H1 (cell line): Measurements from ENCODE around the gene FBXO21. TPM values are rescaled to one million over a fixed set of nuclear protein-coding genes. Genes with fewer than 3 reads are reported as not detected.

Experiments used
- CTCF ChIA-PET: fragments of 300-600 bp; sonication (Branson Sonifier 250); formaldehyde crosslinking; loops from one replicate; lab custom pipeline; 2021; ENCODE audit not compliant: partially characterized antibody; lab: Charles Lee
- POLR2A ChIA-PET: fragments of 300-600 bp; sonication (Branson Sonifier 250); formaldehyde crosslinking; loops from one replicate; lab custom pipeline; 2021; ENCODE audit warnings: inconsistent platforms; ENCODE audit not compliant: partially characterized antibody; lab: Charles Lee
- DNase-seq, 2 experiments: peaks; one replicate each; pipeline versions ENCODE4 v3.0.0 to v3.0.0-alpha.2; 2010 to 2022; ENCODE audit warnings: low spot score in 2 of 2, low read depth in 1 of 2, mixed read lengths in 1 of 2
- FAIRE-seq: peaks from 2 replicates; lab custom pipeline; 2011; peaks lifted over from hg19 to GRCh38; lab: Jason Lieb, UNC
- H2AFZ ChIP-seq: 2 replicates; pipeline ENCODE4 v1.8.1; 2012; ENCODE audit warnings: low read length, inconsistent platforms
- H2AK5ac ChIP-seq: 2 replicates; pipeline ENCODE4 v1.6.1; 2013; ENCODE audit warnings: low read depth, low read length
- H2BK120ac ChIP-seq: replicated peaks from 2 replicates; pipeline ENCODE3; 2013; ENCODE audit warnings: low read depth, low read length, inconsistent platforms
- H2BK12ac ChIP-seq: 2 replicates; pipeline ENCODE4 v1.6.1; 2013; ENCODE audit warnings: low read depth, low read length
- H2BK15ac ChIP-seq: 2 replicates; pipeline ENCODE4 v1.6.1; 2013; ENCODE audit warnings: low read length
- H2BK20ac ChIP-seq: 2 replicates; pipeline ENCODE4 v1.6.1; 2013; ENCODE audit warnings: low read length
- H2BK5ac ChIP-seq: 2 replicates; pipeline ENCODE4 v1.6.1; 2013; ENCODE audit warnings: low read depth, low read length
- H3K14ac ChIP-seq: 2 replicates; pipeline ENCODE4 v1.6.1; 2013; ENCODE audit warnings: inconsistent platforms; ENCODE audit not compliant: insufficient read length
- H3K18ac ChIP-seq: 2 replicates; pipeline ENCODE4 v1.6.1; 2013; ENCODE audit warnings: low read length; ENCODE audit errors: extremely low read depth
- H3K23ac ChIP-seq: 2 replicates; pipeline ENCODE4 v1.6.1; 2013; ENCODE audit warnings: inconsistent platforms; ENCODE audit not compliant: insufficient read length
- H3K23me2 ChIP-seq: 2 replicates; pipeline ENCODE4 v1.6.1; 2013; ENCODE audit warnings: low read depth, low read length
- H3K27ac ChIP-seq: 2 replicates; pipeline ENCODE4 v1.6.1; 2011; ENCODE audit warnings: low read depth, low read length, inconsistent platforms
- H3K27me3 ChIP-seq, 4 experiments: replicated peaks in 1 of 4; 1 replicate in 1 of 4; 2 replicates in 3 of 4; pipeline versions ENCODE4 v1.6.1 to v1.8.1; 2011 to 2013; ENCODE audit warnings: low read length in 3 of 4, mild to moderate bottlenecking in 3 of 4, inconsistent platforms in 2 of 4, mixed read lengths in 2 of 4, moderate library complexity in 1 of 4; ENCODE audit not compliant: control insufficient read depth in 3 of 4, insufficient read depth in 3 of 4; ENCODE audit errors: extremely low read depth in 1 of 4
- H3K36me3 ChIP-seq, 4 experiments: 2 replicates each; pipeline versions ENCODE4 v1.6.1 to v1.8.1; 2011 to 2013; ENCODE audit warnings: mild to moderate bottlenecking in 4 of 4, low read length in 3 of 4, moderate library complexity in 2 of 4, control low read depth in 1 of 4, inconsistent platforms in 1 of 4; ENCODE audit not compliant: insufficient read depth in 4 of 4, control insufficient read depth in 2 of 4
- H3K4ac ChIP-seq: replicated peaks from 2 replicates; pipeline ENCODE3; 2013; ENCODE audit warnings: low read length, low read depth, mixed read lengths, inconsistent platforms; ENCODE audit not compliant: insufficient read length
- H3K4me1 ChIP-seq, 4 experiments: replicated peaks in 1 of 4; 1 replicate in 1 of 4; 2 replicates in 3 of 4; pipeline versions ENCODE4 v1.6.1 to v1.8.1; 2011 to 2013; ENCODE audit warnings: low read length in 3 of 4, inconsistent platforms in 2 of 4, mixed read lengths in 1 of 4; ENCODE audit not compliant: insufficient read depth in 4 of 4, control insufficient read depth in 3 of 4
- H3K4me2 ChIP-seq, 2 experiments: 2 replicates each; pipeline versions ENCODE4 v1.6.1 to v1.8.1; 2011 to 2013; ENCODE audit warnings: low read depth in 2 of 2, low read length in 2 of 2, control low read depth in 1 of 2, inconsistent platforms in 1 of 2, mild to moderate bottlenecking in 1 of 2; ENCODE audit not compliant: insufficient read depth in 1 of 2
- H3K4me3 ChIP-seq, 4 experiments: fragments of 200-600, 300-600 bp in 1 of 4; sonication (generic), shearing (Covaris generic), sonication (Bioruptor Twin) in 1 of 4; 2 replicates each; pipeline versions ENCODE4 v1.5.1 to v1.8.1; 2011 to 2016; ENCODE audit warnings: low read length in 4 of 4, low read depth in 3 of 4, control low read depth in 2 of 4, inconsistent platforms in 2 of 4, mild to moderate bottlenecking in 2 of 4, mixed read lengths in 1 of 4, moderate library complexity in 1 of 4; ENCODE audit not compliant: insufficient read depth in 2 of 4; ENCODE audit errors: extremely low read depth in 1 of 4
- H3K56ac ChIP-seq: replicated peaks from 2 replicates; pipeline ENCODE3; 2013; ENCODE audit warnings: low read depth, mild to moderate bottlenecking, mixed read lengths, low read length, inconsistent platforms; ENCODE audit not compliant: insufficient read length
- H3K79me1 ChIP-seq: 2 replicates; pipeline ENCODE4 v1.6.1; 2013; ENCODE audit warnings: low read depth, low read length, control low read depth
- H3K79me2 ChIP-seq, 2 experiments: 2 replicates each; pipeline versions ENCODE4 v1.6.1 to v1.8.1; 2012 to 2013; ENCODE audit warnings: low read length in 2 of 2, mild to moderate bottlenecking in 2 of 2, inconsistent platforms in 1 of 2; ENCODE audit not compliant: insufficient read depth in 2 of 2, control insufficient read depth in 1 of 2
- H3K9ac ChIP-seq, 4 experiments: replicated peaks in 1 of 4; 1 replicate in 1 of 4; 2 replicates in 3 of 4; pipeline versions ENCODE4 v1.6.1 to v1.8.1; 2011 to 2013; ENCODE audit warnings: low read depth in 3 of 4, low read length in 3 of 4, control low read depth in 2 of 4, mild to moderate bottlenecking in 2 of 4, moderate library complexity in 2 of 4, inconsistent platforms in 1 of 4; ENCODE audit errors: extremely low read depth in 1 of 4
- H3K9me3 ChIP-seq, 2 experiments: 2 replicates each; pipeline versions ENCODE4 v1.6.1 to v1.8.1; 2012 to 2013; ENCODE audit warnings: mild to moderate bottlenecking in 2 of 2, moderate library complexity in 2 of 2, control low read depth in 1 of 2, inconsistent platforms in 1 of 2, low read depth in 1 of 2, low read length in 1 of 2, mixed read lengths in 1 of 2; ENCODE audit not compliant: insufficient read depth in 2 of 2
- H4K20me1 ChIP-seq, 2 experiments: replicated peaks in 1 of 2; 2 replicates each; pipeline versions ENCODE3 to v1.8.1; 2011 to 2013; ENCODE audit warnings: inconsistent platforms in 2 of 2, low read length in 2 of 2, mild to moderate bottlenecking in 1 of 2; ENCODE audit not compliant: insufficient read depth in 2 of 2, control insufficient read depth in 1 of 2
- H4K5ac ChIP-seq: 2 replicates; pipeline ENCODE4 v1.6.1; 2013; ENCODE audit warnings: low read length, low read depth, mixed read lengths, inconsistent platforms; ENCODE audit not compliant: insufficient read length
- H4K8ac ChIP-seq: 2 replicates; pipeline ENCODE4 v1.8.0; 2013; ENCODE audit warnings: mild to moderate bottlenecking, moderate library complexity, low read length, inconsistent platforms; ENCODE audit not compliant: insufficient read depth; ENCODE audit errors: extremely low read depth
- H4K91ac ChIP-seq: replicated peaks from 2 replicates; pipeline ENCODE3; 2013; ENCODE audit warnings: low read length, mixed read lengths, inconsistent platforms; ENCODE audit not compliant: insufficient read length
- CBX8 ChIP-seq: fragments of 300-800, 300-1000 bp; sonication (generic); IDR thresholded peaks from 2 replicates; pipeline ENCODE4 v1.7.1; 2016; ENCODE audit warnings: low read depth, low read length, borderline replicate concordance
- CREB1 ChIP-seq: IDR thresholded peaks from 2 replicates; pipeline ENCODE4 v1.6.1; 2012; ENCODE audit warnings: inconsistent platforms
- E2F6 ChIP-seq: IDR thresholded peaks from 2 replicates; pipeline ENCODE4 v1.6.1; 2012; ENCODE audit warnings: inconsistent platforms
- EP300 ChIP-seq, 2 experiments: IDR thresholded peaks; 1 replicate in 1 of 2; 2 replicates in 1 of 2; pipeline ENCODE4 v1.6.1; 2011 to 2012; ENCODE audit warnings: low read depth in 2 of 2, low read length in 2 of 2, mild to moderate bottlenecking in 2 of 2, borderline replicate concordance in 1 of 2, inconsistent platforms in 1 of 2, moderate library complexity in 1 of 2
- KDM1A ChIP-seq: fragments of 200-600, 300-600 bp; sonication (generic); IDR thresholded peaks from 2 replicates; pipeline ENCODE4 v1.7.1; 2016; ENCODE audit warnings: mild to moderate bottlenecking, low read length, borderline replicate concordance
- KDM5A ChIP-seq: fragments of 200-600 bp; IDR thresholded peaks from 2 replicates; pipeline ENCODE4 v1.7.1; 2012; ENCODE audit warnings: mild to moderate bottlenecking, low read length, inconsistent platforms, mixed read lengths
- NRF1 ChIP-seq: IDR thresholded peaks from 2 replicates; pipeline ENCODE4 v1.6.1; 2011; ENCODE audit warnings: mild to moderate bottlenecking, low read depth, low read length, improper control_type of control experiment
- POLR2AphosphoS5 ChIP-seq: IDR thresholded peaks from 2 replicates; pipeline ENCODE4 v1.6.1; 2011; ENCODE audit warnings: low read depth, low read length
- RAD21 ChIP-seq, 2 experiments: IDR thresholded peaks in 1 of 2; conservative IDR thresholded peaks in 1 of 2; 2 replicates each; pipeline ENCODE4 v1.6.1; 2011; ENCODE audit warnings: low read depth in 2 of 2, low read length in 2 of 2, improper control_type of control experiment in 1 of 2, inconsistent platforms in 1 of 2, mild to moderate bottlenecking in 1 of 2, moderate library complexity in 1 of 2
- SP4 ChIP-seq: IDR thresholded peaks from 2 replicates; pipeline ENCODE4 v1.6.1; 2012; ENCODE audit warnings: low read length, inconsistent platforms
- TBP ChIP-seq: IDR thresholded peaks from 2 replicates; pipeline ENCODE4 v1.6.1; 2011; ENCODE audit warnings: low read depth, low read length, improper control_type of control experiment
- YY1 ChIP-seq: IDR thresholded peaks from 2 replicates; pipeline ENCODE4 v1.6.1; 2011; ENCODE audit warnings: low read depth, mild to moderate bottlenecking, low read length
- WGBS, 2 experiments: shearing (Covaris generic) in 1 of 2; methylation state at CpG; one replicate each; pipeline versions ENCODE4 v1.1.6 to v1.1.7; 2013 to 2015; ENCODE audit warnings: low lambda C conversion rate in 2 of 2, mixed read lengths in 2 of 2, inconsistent platforms in 1 of 2, low coverage in 1 of 2, missing lambda C conversion rate in 1 of 2; ENCODE audit not compliant: insufficient replicate concordance in 2 of 2, insufficient coverage in 1 of 2, insufficient read length in 1 of 2; ENCODE audit errors: extremely low coverage in 1 of 2, missing lambda C conversion rate in 1 of 2; 5-methylcytosine and 5-hydroxymethylcytosine counted together
- polyA plus RNA-seq, 7 experiments: library from polyadenylated mRNA; depleted of rRNA in 3 of 7; stranded (reverse) in 5 of 7; unstranded in 2 of 7; fragments of >200 nt in 5 of 7; fragments of 200-250 nt in 2 of 7; gene quantifications; 1 replicate in 5 of 7; 2 replicates in 1 of 7; 4 replicates in 1 of 7; pipeline versions ENCODE4 v1.2.1 to v1.2.3, GENCODE V29; 2011 to 2013; ENCODE audit warnings: missing spikeins in 2 of 7, mixed read lengths in 2 of 7
- total RNA-seq: library from RNA; stranded (reverse); fragmentation: NEBNext Ultra II Directional; extraction: Animal tissue kit (Norgen Biotek cat#: 25700); gene quantifications from 2 replicates; pipeline ENCODE4 v1.2.1, GENCODE V29; 2021

FBXO21 gene
- total and polyA plus RNA-seq, 2 of the 8 experiments (the other 6 are each of a cell fraction or from before 2014, with no cell fraction given), result 57.0 to 80.6 TPM

- no peak overlapping the region for H3K18ac ChIP-seq
- H3K4me2 ChIP-seq, result no peak overlapping the region
- no peak overlapping the region for H3K14ac ChIP-seq
- no peaks in the 10 kb centered on the region for H3K4me1 ChIP-seq
- H2BK5ac ChIP-seq, result no peak overlapping the region
- H3K27ac ChIP-seq, result no peak overlapping the region
- no peak overlapping the region for H4K91ac ChIP-seq
- no peak overlapping the region for H2BK120ac ChIP-seq
- H3K9ac ChIP-seq, result no peak overlapping the region
- DNase-seq (no peak), FAIRE-seq (no peak)
- H3K23me2 ChIP-seq, result no peaks in the 10 kb centered on the region
- H3K4me3 ChIP-seq, result no peak overlapping the region
- no peaks in the 10 kb centered on the region for H3K27me3 ChIP-seq
- no peaks in the 10 kb centered on the region for H3K9me3 ChIP-seq
- 70% methylated on average over 12 of the region's 12 CpGs; no CpG with 5 or more reads in 1 of the 2 experiments for WGBS, 2 experiments
- no peak overlapping the region for H2AFZ ChIP-seq
- no peak overlapping the region for H3K56ac ChIP-seq
- H3K36me3 ChIP-seq, result no peaks in the 10 kb centered on the region
- H2BK12ac ChIP-seq, result no peak overlapping the region
- no peak overlapping the region for H4K5ac ChIP-seq
- no peak overlapping the region for H2BK15ac ChIP-seq
- no peak overlapping the region; the same call in 1 of the 2 replicates for H4K8ac ChIP-seq
- H2AK5ac ChIP-seq, result no peak overlapping the region
- POLR2A ChIA-PET, result interaction anchor here (1.4 kb wide), 1 partner anchor 9 kb away, joined by 9 read pairs; no protein-coding TSS in a partner anchor
- H3K79me2 ChIP-seq, result no peaks in the 10 kb centered on the region
- CTCF ChIA-PET, result interaction anchor here (0.6 to 5.5 kb wide), 29 partner anchors 9 to 629 kb away, joined by 3 to 43 read pairs (median 5); no protein-coding TSS in a partner anchor
- H3K23ac ChIP-seq, result no peak overlapping the region
- H3K79me1 ChIP-seq, result no peaks in the 10 kb centered on the region
- peaks cover 0 to 1% of the 10 kb centered on the region in 2 experiments for H4K20me1 ChIP-seq
- no peak overlapping the region for H3K4ac ChIP-seq
- no peak overlapping the region for H2BK20ac ChIP-seq
- no peak for TF ChIP-seq NRF1
- TF ChIP-seq POLR2AphosphoS5, result no peak
- no peak for TF ChIP-seq SP4
- no peak for TF ChIP-seq YY1
- no peak for TF ChIP-seq TBP
- peak; percentile 39 to 60 for TF ChIP-seq RAD21 (IDR thresholded peaks at IDR 0.05 in 1 of 2, conservative IDR thresholded peaks at IDR 0.05 in 1 of 2; ENCODE audit: low read depth in 2 of 2, low read length in 2 of 2)
- no peak for TF ChIP-seq CREB1
- no peak for TF ChIP-seq CBX8
- no peak for TF ChIP-seq EP300 (IDR thresholded peaks at IDR 0.05; ENCODE audit: borderline replicate concordance in 1 of 2, low read depth in 2 of 2, low read length in 2 of 2)
- TF ChIP-seq E2F6, result no peak
- no peak for TF ChIP-seq KDM5A
- TF ChIP-seq KDM1A, result no peak
Observed at GRCh38 chr12:117227000-117227653, 36.9 kb upstream of the FBXO21 start.
